Astrocyte (in vitro differentiated cells and primary cell): ENCODE data around the gene MRPS23.

Experiments
- EZH2 ChIP-seq: IDR thresholded peaks from 2 replicates; pipeline ENCODE4 v1.6.1; 2012; ENCODE audit warnings: mild to moderate bottlenecking, low read length, inconsistent platforms; ENCODE audit not compliant: insufficient read depth
- TF ChIP-seq, protein P1 (sequence below): IDR thresholded peaks from 2 replicates; pipeline ENCODE4 v1.5.1; 2011; ENCODE audit warnings: low read depth, mild to moderate bottlenecking, inconsistent platforms, low read length, moderate library complexity; ENCODE audit not compliant: insufficient read depth

DNA sequence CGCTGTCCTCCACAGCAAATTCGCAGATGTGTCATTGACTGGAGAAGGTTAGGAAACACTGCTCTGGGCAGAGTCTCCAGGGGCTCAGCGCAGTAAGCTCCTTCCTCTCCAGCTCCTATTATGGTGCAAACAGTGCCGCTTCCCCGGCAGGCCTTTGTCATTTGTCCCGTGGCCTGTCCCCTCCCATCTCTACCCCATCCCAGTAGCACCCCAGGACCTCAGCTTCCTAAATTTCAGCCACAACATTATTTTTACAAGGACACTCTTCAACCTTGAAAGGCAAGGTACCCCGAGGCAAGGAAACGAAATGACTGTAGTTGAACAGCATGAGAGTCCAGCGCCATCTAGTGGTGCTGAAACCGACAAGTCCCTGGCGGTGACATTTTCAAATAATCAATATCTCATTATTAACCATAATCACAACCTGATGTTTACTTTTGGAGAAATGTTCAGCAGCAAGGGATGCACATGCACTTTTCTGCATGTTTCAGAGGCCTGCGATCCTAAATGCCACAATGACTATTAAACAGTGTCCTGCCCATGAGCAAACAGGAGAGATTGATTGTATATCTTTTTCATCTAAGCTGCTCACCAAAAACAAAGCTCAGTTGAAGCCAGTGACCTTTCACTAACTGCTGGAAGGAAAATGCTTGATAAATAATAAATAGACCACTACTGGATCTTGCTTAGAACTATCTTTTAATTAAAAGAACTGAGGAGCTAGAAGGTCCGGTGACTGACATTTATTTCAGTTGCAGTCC is 16.5 kb downstream of the MRPS23 start:
- TF ChIP-seq, protein P1, sequence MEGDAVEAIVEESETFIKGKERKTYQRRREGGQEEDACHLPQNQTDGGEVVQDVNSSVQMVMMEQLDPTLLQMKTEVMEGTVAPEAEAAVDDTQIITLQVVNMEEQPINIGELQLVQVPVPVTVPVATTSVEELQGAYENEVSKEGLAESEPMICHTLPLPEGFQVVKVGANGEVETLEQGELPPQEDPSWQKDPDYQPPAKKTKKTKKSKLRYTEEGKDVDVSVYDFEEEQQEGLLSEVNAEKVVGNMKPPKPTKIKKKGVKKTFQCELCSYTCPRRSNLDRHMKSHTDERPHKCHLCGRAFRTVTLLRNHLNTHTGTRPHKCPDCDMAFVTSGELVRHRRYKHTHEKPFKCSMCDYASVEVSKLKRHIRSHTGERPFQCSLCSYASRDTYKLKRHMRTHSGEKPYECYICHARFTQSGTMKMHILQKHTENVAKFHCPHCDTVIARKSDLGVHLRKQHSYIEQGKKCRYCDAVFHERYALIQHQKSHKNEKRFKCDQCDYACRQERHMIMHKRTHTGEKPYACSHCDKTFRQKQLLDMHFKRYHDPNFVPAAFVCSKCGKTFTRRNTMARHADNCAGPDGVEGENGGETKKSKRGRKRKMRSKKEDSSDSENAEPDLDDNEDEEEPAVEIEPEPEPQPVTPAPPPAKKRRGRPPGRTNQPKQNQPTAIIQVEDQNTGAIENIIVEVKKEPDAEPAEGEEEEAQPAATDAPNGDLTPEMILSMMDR, result peak; percentile 96
- TF ChIP-seq EZH2, result no peak
